ENCODE data around the gene ACER3. TPM values are rescaled to one million over a fixed set of nuclear protein-coding genes. Genes with fewer than 3 reads are reported as not detected.

ACER3 gene
- total RNA-seq, 2 donors from 2014 or later, result 18.5 to 23.2 TPM

DNA sequence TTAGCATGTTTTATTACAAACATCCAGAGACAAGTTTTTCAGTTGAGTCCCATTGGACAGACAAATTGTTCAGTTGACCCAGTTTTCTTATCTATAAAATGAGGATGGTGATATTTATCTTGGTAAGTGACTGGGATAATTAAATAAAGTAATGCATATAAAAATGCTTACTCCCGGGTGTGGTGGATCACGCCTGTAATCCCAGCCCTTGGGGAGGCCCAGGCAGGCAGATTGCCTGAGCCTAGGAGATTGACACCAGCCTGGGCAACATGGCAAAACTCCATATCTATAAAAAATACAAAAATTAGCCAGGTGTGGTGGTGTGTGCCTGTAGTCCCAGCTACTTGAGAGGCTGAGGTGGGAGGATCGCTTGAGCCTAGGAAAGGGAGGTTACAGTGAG, 15.6 kb upstream of the ACER3 start:
- peaks cover 10% of the 10 kb centered on the region for H3K4me1 ChIP-seq (ENCODE audit: control insufficient read depth, insufficient read depth, low read length)
- DNase-seq, result no peak
- no peak for TF ChIP-seq CTCF (conservative IDR thresholded peaks at IDR 0.05)
- H3K9me3 ChIP-seq (ENCODE audit: control insufficient read depth, low read length), result no peaks in the 10 kb centered on the region
- peaks cover 5% of the 10 kb centered on the region for H3K9me3 Mint-ChIP-seq
- no peak overlapping the region for H3K4me3 ChIP-seq (ENCODE audit: low read length)
- no peak overlapping the region for H3K4me3 Mint-ChIP-seq
- H3K9ac ChIP-seq (ENCODE audit: extremely low read depth, low read length, poor library complexity, severe bottlenecking), result no peak overlapping the region
- no peak overlapping the region for H3K27ac ChIP-seq (ENCODE audit: low read depth, low read length)
- H3K36me3 Mint-ChIP-seq (ENCODE audit: low read depth), result no peaks in the 10 kb centered on the region
- H3K4me1 Mint-ChIP-seq, result peaks cover 16% of the 10 kb centered on the region
- H3K27me3 Mint-ChIP-seq (ENCODE audit: insufficient read depth), result peaks cover 12% of the 10 kb centered on the region
- no peak overlapping the region for H3K27ac Mint-ChIP-seq
- H3K27me3 ChIP-seq (ENCODE audit: control insufficient read depth, insufficient read depth, low read length, poor library complexity, severe bottlenecking), result peaks cover under 1% of the 10 kb centered on the region
- no peaks in the 10 kb centered on the region for H3K36me3 ChIP-seq (ENCODE audit: control insufficient read depth, insufficient read depth, low read length)
- WGBS, 2 experiments (ENCODE audit: insufficient coverage in 1 of 2, insufficient read length in 1 of 2), result 95 to 100% methylated on average over 2 to 3 of the region's 3 CpGs

GRCh38 chr11:76846441-76846840, 14.3 kb upstream of the ACER3 start:
- no peak for TF ChIP-seq CTCF (conservative IDR thresholded peaks at IDR 0.05)
- peaks cover 12% of the 10 kb centered on the region for H3K4me1 Mint-ChIP-seq
- no peaks in the 10 kb centered on the region for H3K36me3 Mint-ChIP-seq (ENCODE audit: low read depth)
- H3K9ac ChIP-seq (ENCODE audit: extremely low read depth, low read length, poor library complexity, severe bottlenecking), result no peak overlapping the region
- peaks cover 5% of the 10 kb centered on the region for H3K9me3 Mint-ChIP-seq
- no peak overlapping the region for H3K27ac Mint-ChIP-seq
- H3K4me1 ChIP-seq (ENCODE audit: control insufficient read depth, insufficient read depth, low read length), result peaks cover 10% of the 10 kb centered on the region
- no peak overlapping the region for H3K27ac ChIP-seq (ENCODE audit: low read depth, low read length)
- 83 to 100% methylated on average over 2 to 3 of the region's 3 CpGs for WGBS, 2 experiments (ENCODE audit: insufficient coverage in 1 of 2, insufficient read length in 1 of 2)
- H3K27me3 Mint-ChIP-seq (ENCODE audit: insufficient read depth), result peaks cover 12% of the 10 kb centered on the region
- peaks cover 5% of the 10 kb centered on the region for H3K27me3 ChIP-seq (ENCODE audit: control insufficient read depth, insufficient read depth, low read length, poor library complexity, severe bottlenecking)
- no peak overlapping the region for H3K4me3 ChIP-seq (ENCODE audit: low read length)
- no peak overlapping the region for H3K4me3 Mint-ChIP-seq
- H3K9me3 ChIP-seq (ENCODE audit: control insufficient read depth, low read length), result no peaks in the 10 kb centered on the region
- no peak for DNase-seq
- H3K36me3 ChIP-seq (ENCODE audit: control insufficient read depth, insufficient read depth, low read length), result no peaks in the 10 kb centered on the region

DNA sequence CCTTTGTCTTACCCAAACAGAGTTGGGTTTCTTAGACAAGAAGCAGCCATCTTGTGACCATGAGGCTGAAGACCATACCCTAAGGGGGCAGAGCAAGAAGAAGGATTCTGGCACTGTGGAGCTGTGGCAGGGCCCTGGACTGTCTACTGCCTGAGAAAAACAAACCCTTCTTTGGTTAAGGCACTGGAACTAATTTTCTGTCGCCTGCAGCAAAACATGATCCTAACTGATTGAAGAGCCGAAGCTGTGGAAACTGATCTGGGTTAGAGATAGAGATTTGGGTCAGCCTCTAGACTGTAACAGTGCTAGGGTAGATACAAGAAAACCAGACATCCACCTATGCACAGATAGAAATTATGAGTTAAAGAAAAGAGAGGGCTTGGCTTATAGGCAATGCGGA, 11.3 kb upstream of the ACER3 start:
- Mint-ChIP-seq H3K27me3 (ENCODE audit: insufficient read depth) (peaks cover 12% of the 10 kb centered on the region), H3K4me3 (no peak overlapping the region), H3K36me3 (ENCODE audit: low read depth) (no peaks in the 10 kb centered on the region), H3K4me1 (no peaks in the 10 kb centered on the region), H3K27ac (no peak overlapping the region), H3K9me3 (peaks cover 2% of the 10 kb centered on the region)
- WGBS, 2 experiments (ENCODE audit: insufficient coverage in 1 of 2, insufficient read length in 1 of 2), result 100% methylated on average over 2 to 3 of the region's 3 CpGs
- peaks cover 5% of the 10 kb centered on the region for H3K27me3 ChIP-seq (ENCODE audit: control insufficient read depth, insufficient read depth, low read length, poor library complexity, severe bottlenecking)
- no peak overlapping the region for H3K27ac ChIP-seq (ENCODE audit: low read depth, low read length)
- no peaks in the 10 kb centered on the region for H3K9me3 ChIP-seq (ENCODE audit: control insufficient read depth, low read length)
- H3K4me1 ChIP-seq (ENCODE audit: control insufficient read depth, insufficient read depth, low read length), result no peaks in the 10 kb centered on the region
- no peak overlapping the region for H3K9ac ChIP-seq (ENCODE audit: extremely low read depth, low read length, poor library complexity, severe bottlenecking)
- no peak overlapping the region for H3K4me3 ChIP-seq (ENCODE audit: low read length)
- no peaks in the 10 kb centered on the region for H3K36me3 ChIP-seq (ENCODE audit: control insufficient read depth, insufficient read depth, low read length)
- no peak for TF ChIP-seq CTCF (conservative IDR thresholded peaks at IDR 0.05)
- no peak for DNase-seq

Measured in endodermal cell (in vitro differentiated cells).